KMS-11 (cell line): ENCODE data around the gene SIAH2.

ENCODE experiments used
- H2AFZ ChIP-seq: fragments of 200-600 bp; sonication (generic); 2 replicates; pipeline ENCODE4 v1.6.1; 2016; ENCODE audit warnings: antibody characterized with exemption, mixed run types, low read depth
- H3K27ac ChIP-seq: fragments of 200-600 bp; sonication (generic); 2 replicates; pipeline ENCODE4 v1.6.1; 2016; ENCODE audit warnings: mild to moderate bottlenecking, mixed run types
- H3K27me3 ChIP-seq: fragments of 200-600 bp; sonication (generic); 2 replicates; pipeline ENCODE4 v1.6.1; 2017; ENCODE audit warnings: mild to moderate bottlenecking, low read depth, mixed run types, moderate library complexity; ENCODE audit not compliant: insufficient read depth
- H3K36me3 ChIP-seq: fragments of 200-600 bp; sonication (generic); 2 replicates; pipeline ENCODE4 v1.6.1; 2017; ENCODE audit warnings: mild to moderate bottlenecking, mixed run types; ENCODE audit not compliant: insufficient read depth
- H3K4me1 ChIP-seq: fragments of 200-600 bp; sonication (generic); 2 replicates; pipeline ENCODE4 v1.6.1; 2016; ENCODE audit warnings: mild to moderate bottlenecking, low read depth, mixed run types; ENCODE audit not compliant: poor library complexity, severe bottlenecking
- H3K4me2 ChIP-seq: fragments of 200-600 bp; sonication (generic); 2 replicates; pipeline ENCODE4 v1.7.0; 2016; ENCODE audit warnings: mild to moderate bottlenecking, mixed run types
- H3K4me3 ChIP-seq: fragments of 200-600 bp; sonication (generic); IDR thresholded peaks from 2 replicates; pipeline ENCODE4 v1.6.1; 2017; ENCODE audit warnings: low read depth, low read length, mixed read lengths; ENCODE audit not compliant: insufficient read depth
- H3K79me2 ChIP-seq: fragments of 200-600 bp; sonication (generic); 2 replicates; pipeline ENCODE4 v1.6.1; 2016; ENCODE audit warnings: low read depth, mixed run types; ENCODE audit not compliant: insufficient read depth
- H3K9ac ChIP-seq: fragments of 200-600 bp; sonication (generic); 2 replicates; pipeline ENCODE4 v1.6.1; 2016; ENCODE audit warnings: mild to moderate bottlenecking, mixed run types
- H4K20me1 ChIP-seq: fragments of 200-600 bp; sonication (generic); 2 replicates; pipeline ENCODE4 v1.6.1; 2016; ENCODE audit warnings: mild to moderate bottlenecking, mixed run types; ENCODE audit not compliant: insufficient read depth
- TF ChIP-seq, protein P1 (sequence below): fragments of 200-600 bp; sonication (generic); conservative IDR thresholded peaks from 2 replicates; pipeline ENCODE4 v1.6.1; 2017; ENCODE audit warnings: low read depth, mild to moderate bottlenecking, antibody characterized with exemption, low read length, moderate library complexity, mixed read lengths

Gene SIAH2

DNA sequence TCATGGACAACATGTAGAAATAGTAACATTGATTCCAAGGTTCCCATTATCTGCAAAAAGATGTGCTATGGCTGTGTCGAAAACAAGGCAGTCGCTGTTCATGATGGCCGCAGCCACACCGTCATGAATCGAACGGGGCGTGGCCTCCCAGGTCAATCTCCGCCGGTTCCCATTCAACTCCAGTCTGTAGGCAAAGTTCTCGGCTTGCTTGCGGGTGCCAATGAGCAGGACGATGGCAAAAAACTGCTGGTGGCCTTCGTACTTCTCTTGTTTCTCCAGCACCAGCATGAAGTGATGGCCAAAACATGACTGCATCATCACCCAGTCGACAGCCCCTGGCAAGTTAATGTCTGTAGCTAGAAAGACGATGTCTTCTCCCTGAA, 20.8 kb downstream of the SIAH2 start:
- peaks cover 43% of the 10 kb centered on the region for H3K4me1 ChIP-seq
- no peak overlapping the region for H3K4me2 ChIP-seq

DNA sequence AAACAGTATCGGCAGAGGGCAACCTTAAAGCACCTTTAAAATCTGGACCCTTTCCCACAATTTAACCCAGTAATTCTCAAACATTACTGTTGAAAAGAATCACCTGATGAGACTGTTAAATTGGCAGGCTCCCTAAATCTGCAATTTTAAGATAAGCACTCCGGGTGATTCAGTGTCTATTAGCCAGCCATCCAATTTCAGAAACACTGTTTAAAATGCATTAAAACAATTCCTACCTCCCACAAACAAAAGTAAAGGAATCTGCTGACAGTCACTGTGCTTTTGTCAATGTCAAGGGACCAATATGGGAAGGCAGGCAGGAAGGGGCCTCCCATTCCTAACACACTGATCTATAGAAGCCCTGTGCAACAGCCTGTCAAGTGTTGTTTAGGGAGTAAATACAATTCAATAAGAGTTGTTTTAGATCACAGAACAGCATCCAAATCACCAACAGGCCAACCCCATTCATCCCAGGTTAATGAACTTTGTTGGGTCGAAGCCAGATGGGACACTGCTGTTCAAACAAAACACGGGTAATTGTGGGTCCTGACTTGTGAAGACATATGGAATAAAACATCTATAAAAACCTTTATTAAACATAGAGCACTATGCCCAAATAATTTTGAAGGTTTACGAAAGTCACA, 21.4 kb downstream of the SIAH2 start:
- H3K36me3 ChIP-seq = no peaks in the 10 kb centered on the region
- no peak overlapping the region for H2AFZ ChIP-seq
- H3K79me2 ChIP-seq = peaks cover 43% of the 10 kb centered on the region; the same call in 1 of the 2 replicates
- no peak overlapping the region for H3K4me2 ChIP-seq
- no peaks in the 10 kb centered on the region for H3K27me3 ChIP-seq
- H4K20me1 ChIP-seq = peaks cover 5% of the 10 kb centered on the region
- TF ChIP-seq, protein P1, sequence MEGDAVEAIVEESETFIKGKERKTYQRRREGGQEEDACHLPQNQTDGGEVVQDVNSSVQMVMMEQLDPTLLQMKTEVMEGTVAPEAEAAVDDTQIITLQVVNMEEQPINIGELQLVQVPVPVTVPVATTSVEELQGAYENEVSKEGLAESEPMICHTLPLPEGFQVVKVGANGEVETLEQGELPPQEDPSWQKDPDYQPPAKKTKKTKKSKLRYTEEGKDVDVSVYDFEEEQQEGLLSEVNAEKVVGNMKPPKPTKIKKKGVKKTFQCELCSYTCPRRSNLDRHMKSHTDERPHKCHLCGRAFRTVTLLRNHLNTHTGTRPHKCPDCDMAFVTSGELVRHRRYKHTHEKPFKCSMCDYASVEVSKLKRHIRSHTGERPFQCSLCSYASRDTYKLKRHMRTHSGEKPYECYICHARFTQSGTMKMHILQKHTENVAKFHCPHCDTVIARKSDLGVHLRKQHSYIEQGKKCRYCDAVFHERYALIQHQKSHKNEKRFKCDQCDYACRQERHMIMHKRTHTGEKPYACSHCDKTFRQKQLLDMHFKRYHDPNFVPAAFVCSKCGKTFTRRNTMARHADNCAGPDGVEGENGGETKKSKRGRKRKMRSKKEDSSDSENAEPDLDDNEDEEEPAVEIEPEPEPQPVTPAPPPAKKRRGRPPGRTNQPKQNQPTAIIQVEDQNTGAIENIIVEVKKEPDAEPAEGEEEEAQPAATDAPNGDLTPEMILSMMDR = no peak
- no peak overlapping the region for H3K4me3 ChIP-seq
- H3K27ac ChIP-seq = no peak overlapping the region
- H3K4me1 ChIP-seq = peaks cover 43% of the 10 kb centered on the region
- no peak overlapping the region for H3K9ac ChIP-seq

More for the DNA sequence above, 20.8 kb downstream of the SIAH2 start:
- H2AFZ ChIP-seq = no peak overlapping the region
- no peak overlapping the region for H3K9ac ChIP-seq
- no peaks in the 10 kb centered on the region for H3K27me3 ChIP-seq
- peaks cover 48% of the 10 kb centered on the region; the same call in 1 of the 2 replicates for H3K79me2 ChIP-seq
- no peak overlapping the region for H3K4me3 ChIP-seq
- no peaks in the 10 kb centered on the region for H3K36me3 ChIP-seq
- TF ChIP-seq, protein P1 = no peak
- H3K27ac ChIP-seq = no peak overlapping the region
- peaks cover 5% of the 10 kb centered on the region for H4K20me1 ChIP-seq

DNA sequence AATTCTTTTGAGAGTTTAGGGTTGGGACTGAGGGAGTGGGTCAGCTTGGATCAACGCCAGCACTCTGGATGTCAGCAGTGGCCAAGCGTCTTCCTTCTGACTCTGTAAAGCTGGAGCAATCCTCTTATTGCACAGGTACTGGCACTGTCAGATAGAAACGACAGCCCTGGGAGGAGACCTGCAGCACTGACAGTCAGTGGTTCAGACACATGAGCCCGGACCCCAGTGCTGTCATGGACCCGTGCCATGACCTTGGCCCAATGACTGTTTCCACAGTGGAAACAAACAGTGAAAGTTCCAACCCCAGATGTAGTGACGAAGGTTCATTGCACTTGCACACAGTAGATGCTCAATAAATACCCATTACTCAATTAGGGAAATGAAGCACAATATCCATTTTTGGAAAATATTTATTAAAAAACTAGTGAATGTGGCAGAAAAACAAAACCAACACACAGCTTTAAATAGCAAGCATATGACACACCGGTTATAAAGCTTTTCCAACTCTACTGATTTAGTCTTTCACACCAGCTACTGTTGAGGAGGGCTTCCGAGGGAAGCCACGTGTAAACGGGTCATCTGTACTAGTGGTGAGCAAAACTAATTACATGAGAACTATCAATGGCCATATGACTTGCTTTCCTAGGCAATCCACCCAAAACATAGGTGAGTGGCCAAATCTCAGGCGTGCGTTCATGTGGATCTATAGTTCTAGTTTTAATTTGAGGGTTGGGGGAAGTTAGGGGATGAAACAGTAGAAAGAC, 22.1 kb downstream of the SIAH2 start:
- Histone ChIP-seq H3K4me2 (no peak overlapping the region), H3K4me1 (peaks cover 39% of the 10 kb centered on the region)
- TF ChIP-seq, protein P1 = no peak

DNA sequence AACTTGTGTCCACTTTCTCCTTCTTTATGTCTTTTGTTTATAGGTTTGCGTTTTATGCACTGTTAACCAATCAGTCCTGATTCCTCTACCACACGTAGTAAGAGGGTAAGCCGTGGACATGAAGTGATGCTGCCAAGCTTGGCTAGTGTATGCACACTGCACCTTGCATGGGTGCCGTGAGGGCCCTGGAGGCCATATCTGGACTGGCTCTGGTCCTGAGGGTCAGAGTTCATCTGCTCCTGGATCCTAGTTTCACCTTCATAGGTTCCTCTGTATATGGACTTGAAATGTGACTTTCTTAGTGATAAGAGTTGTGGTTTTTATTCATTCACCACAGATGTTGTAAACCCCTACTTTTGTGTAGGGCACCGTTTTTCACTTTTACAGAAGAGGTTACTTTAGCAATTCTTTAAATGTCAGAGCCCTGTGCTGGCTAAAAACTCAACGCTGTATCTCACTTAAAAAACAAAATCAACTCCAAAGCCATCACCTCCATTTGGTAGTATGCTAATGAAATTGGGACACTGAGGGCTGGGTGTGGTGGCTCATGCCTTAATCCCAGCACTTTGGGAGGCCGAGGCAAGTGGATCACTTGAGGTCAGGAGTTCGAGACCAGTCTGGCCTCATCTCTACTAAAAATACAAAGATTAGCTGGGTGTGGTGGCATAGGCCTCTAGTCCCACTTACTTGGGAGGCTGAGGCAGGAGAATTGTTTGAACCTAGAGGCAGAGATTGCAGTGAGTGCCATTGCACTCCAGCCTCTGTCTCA, 22.9 kb downstream of the SIAH2 start:
- Histone ChIP-seq H3K4me3 (no peak overlapping the region), H3K36me3 (no peaks in the 10 kb centered on the region), H3K27ac (no peak overlapping the region), H3K9ac (no peak overlapping the region), H3K79me2 (peaks cover 31% of the 10 kb centered on the region; the same call in 1 of the 2 replicates), H3K4me1 (peaks cover 37% of the 10 kb centered on the region), H2AFZ (no peak overlapping the region), H3K4me2 (no peak overlapping the region), H3K27me3 (no peaks in the 10 kb centered on the region), H4K20me1 (peaks cover 5% of the 10 kb centered on the region)
- TF ChIP-seq, protein P1 = no peak

More for the DNA sequence above, 22.1 kb downstream of the SIAH2 start:
- Histone ChIP-seq H3K9ac (no peak overlapping the region), H4K20me1 (peaks cover 5% of the 10 kb centered on the region), H3K79me2 (peaks cover 36% of the 10 kb centered on the region; the same call in 1 of the 2 replicates), H2AFZ (no peak overlapping the region), H3K27ac (no peak overlapping the region), H3K27me3 (no peaks in the 10 kb centered on the region), H3K36me3 (no peaks in the 10 kb centered on the region), H3K4me3 (no peak overlapping the region)
